OCI-LY7 (cell line): ENCODE results near the gene SMNDC1. TPM values are rescaled to one million over a fixed set of nuclear protein-coding genes. Genes with fewer than 3 reads are reported as not detected.

Source experiments
- BruUV-seq: library from RNA; stranded (reverse); fragments of 400-500 nt; replicated peaks from 2 replicates; lab custom pipeline; 2021; lab: Mats Ljungman, UMichigan
- CTCF ChIA-PET: fragments of 300-600 bp; sonication (Branson Sonifier 250); formaldehyde crosslinking; loops from one replicate; lab custom pipeline; 2022; ENCODE audit warnings: antibody characterized with exemption; ENCODE audit not compliant: unreplicated experiment; lab: Charles Lee
- POLR2A ChIA-PET: fragments of 300-600 bp; sonication (Branson Sonifier 250); formaldehyde crosslinking; loops from one replicate; lab custom pipeline; 2022; ENCODE audit warnings: antibody characterized with exemption; lab: Charles Lee
- DNase-seq: peaks from one replicate; pipeline ENCODE4 v3.0.0-alpha.2; 2015; ENCODE audit warnings: low spot score
- H2AFZ ChIP-seq: fragments of 200-600 bp; sonication (generic), shearing (Covaris generic); 2 replicates; pipeline ENCODE4 v1.6.1; 2014; ENCODE audit warnings: mild to moderate bottlenecking, antibody characterized with exemption, low read length, moderate library complexity
- H3K27ac ChIP-seq: fragments of 200-600 bp; sonication (generic); 2 replicates; pipeline ENCODE4 v1.5.1; 2014; ENCODE audit warnings: mixed run types, low read depth, mild to moderate bottlenecking, moderate library complexity, low read length, inconsistent platforms; ENCODE audit not compliant: poor library complexity, severe bottlenecking
- H3K36me3 ChIP-seq: fragments of 200-600 bp; sonication (generic); 2 replicates; pipeline ENCODE4 v1.6.1; 2014; ENCODE audit warnings: mild to moderate bottlenecking, antibody characterized with exemption, low read length, moderate library complexity, mixed read lengths; ENCODE audit not compliant: insufficient read depth
- H3K4me1 ChIP-seq: fragments of 200-600 bp; sonication (generic); 2 replicates; pipeline ENCODE4 v1.5.1; 2014; ENCODE audit warnings: mild to moderate bottlenecking, low read length; ENCODE audit not compliant: insufficient read depth, poor library complexity, severe bottlenecking
- H3K4me2 ChIP-seq: fragments of 200-600 bp; sonication (generic); 2 replicates; pipeline ENCODE4 v1.6.1; 2014; ENCODE audit warnings: mild to moderate bottlenecking, low read length
- H3K4me3 ChIP-seq: fragments of 200-600 bp; sonication (generic); 2 replicates; pipeline ENCODE4 v1.5.1; 2014; ENCODE audit warnings: mild to moderate bottlenecking, low read depth, low read length; ENCODE audit not compliant: poor library complexity, severe bottlenecking
- H3K79me2 ChIP-seq: fragments of 200-600 bp; sonication (generic); 2 replicates; pipeline ENCODE4 v1.6.1; 2016; ENCODE audit warnings: low read depth, mild to moderate bottlenecking, low read length, moderate library complexity, mixed read lengths; ENCODE audit not compliant: insufficient read depth
- H3K9me2 ChIP-seq: fragments of 200-600 bp; sonication (generic); 2 replicates; pipeline ENCODE4 v1.6.1; 2016; ENCODE audit warnings: mild to moderate bottlenecking, low read length, mixed read lengths; ENCODE audit not compliant: insufficient read depth
- H3K9me3 ChIP-seq: fragments of 200-600 bp; sonication (generic); 2 replicates; pipeline ENCODE4 v1.6.1; 2014; ENCODE audit warnings: mild to moderate bottlenecking, mixed run types, low read length, mixed read lengths
- H4K20me1 ChIP-seq: fragments of 200-600 bp; sonication (generic); 2 replicates; pipeline ENCODE4 v1.6.1; 2014; ENCODE audit warnings: mild to moderate bottlenecking, antibody characterized with exemption, low read length, moderate library complexity, mixed read lengths; ENCODE audit not compliant: insufficient read depth
- CTCF ChIP-seq: fragments of 200-600 bp; sonication (generic); conservative IDR thresholded peaks from 2 replicates; pipeline ENCODE4 v1.5.1; 2014; ENCODE audit warnings: mild to moderate bottlenecking, antibody characterized with exemption, low read length, moderate library complexity, mixed read lengths
- EZH2phosphoT487 ChIP-seq: fragments of 200-600 bp; sonication (generic); IDR thresholded peaks from 2 replicates; pipeline ENCODE4 v1.6.1; 2018; ENCODE audit warnings: low read depth, borderline replicate concordance, mild to moderate bottlenecking, mixed run types, antibody characterized with exemption, low read length, moderate library complexity, mixed read lengths
- intact Hi-C: fragments of 100-400 bp; cut with micrococcal nuclease; formaldehyde crosslinking; loops from one replicate; pipeline ENCODE4 v1.10.0; 2022; ENCODE audit not compliant: unreplicated experiment
- total RNA-seq, 2 experiments: library from RNA; depleted of rRNA in 1 of 2; stranded (reverse); fragments of >200 nt in 1 of 2; shearing (Covaris generic) in 1 of 2; gene quantifications; 2 replicates each; pipeline ENCODE4 v1.2.3, GENCODE V29; 2014 to 2022

SMNDC1 gene
- total RNA-seq, 2 experiments from 2014 or later, result 10.0 to 52.4 TPM

GRCh38 chr10:110307805-110308204, 3.1 kb upstream of the SMNDC1 start:
- no peak for DNase-seq
- ChIA-PET CTCF (interaction anchor here (0.8 kb wide), 1 partner anchor 46 kb away, joined by 3 read pairs; no protein-coding TSS in a partner anchor), POLR2A (interaction anchor here (0.5 to 2.1 kb wide), 7 partner anchors 13 to 306 kb away, joined by 3 to 8 read pairs (median 3); no protein-coding TSS in a partner anchor)
- H3K4me1 ChIP-seq, result peaks cover 52% of the 10 kb centered on the region
- no peaks in the 10 kb centered on the region for H3K9me3 ChIP-seq
- no peak overlapping the region for H3K4me3 ChIP-seq
- no TSS peak for BruUV-seq
- H4K20me1 ChIP-seq, result peaks cover 14% of the 10 kb centered on the region
- peak overlapping the region; percentile 18; the same call in 1 of the 2 replicates for H2AFZ ChIP-seq
- intact Hi-C loops, result loop anchor here (5.0 to 10.0 kb wide), 3 partner anchors 364 to 607 kb away; partner anchors contain the start of genes BBIP1 and SHOC2
- H3K79me2 ChIP-seq, result peaks cover 19% of the 10 kb centered on the region
- H3K27ac ChIP-seq, result no peak overlapping the region
- no peak overlapping the region for H3K4me2 ChIP-seq
- peaks cover 11% of the 10 kb centered on the region for H3K36me3 ChIP-seq
- no peaks in the 10 kb centered on the region for H3K9me2 ChIP-seq
- TF ChIP-seq CTCF (no peak), EZH2phosphoT487 (no peak)

DNA sequence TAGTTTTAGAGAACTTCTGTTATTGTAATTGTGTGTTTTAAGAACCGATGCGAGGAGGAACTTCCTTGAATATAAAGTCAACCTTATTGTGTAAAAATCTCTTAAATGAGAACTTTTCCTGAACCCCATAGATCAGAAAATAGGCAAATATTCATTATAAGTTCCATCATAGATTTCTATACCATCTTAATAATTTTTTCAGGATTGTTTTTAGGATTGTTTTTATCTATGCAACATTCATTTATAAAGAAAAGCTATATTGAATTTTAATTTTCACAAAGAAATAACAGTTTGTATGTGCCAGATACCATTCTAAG, 1.7 kb upstream of the SMNDC1 start:
- CTCF ChIA-PET, result interaction anchor here (0.7 to 1.2 kb wide), 3 partner anchors 10 to 242 kb away, joined by 3 to 5 read pairs (median 3); no protein-coding TSS in a partner anchor
- no TSS peak for BruUV-seq
- H3K4me1 ChIP-seq, result peaks cover 58% of the 10 kb centered on the region
- POLR2A ChIA-PET, result interaction anchor here (0.7 to 1.3 kb wide), 12 partner anchors 27 to 367 kb away, joined by 3 to 7 read pairs (median 3); partner anchors contain the start of gene SMC3
- H3K4me3 ChIP-seq, result peak overlapping the region; percentile 37
- peak overlapping the region; percentile 78 for H3K4me2 ChIP-seq
- H4K20me1 ChIP-seq, result peaks cover 28% of the 10 kb centered on the region
- H3K9me3 ChIP-seq, result no peaks in the 10 kb centered on the region
- H3K79me2 ChIP-seq, result peaks cover 33% of the 10 kb centered on the region
- H3K27ac ChIP-seq, result no peak overlapping the region
- TF ChIP-seq EZH2phosphoT487 (no peak), CTCF (no peak; the same call in 1 of the 2 replicates)
- no peaks in the 10 kb centered on the region for H3K9me2 ChIP-seq
- H2AFZ ChIP-seq, result peak overlapping the region; percentile 87
- DNase-seq, result no peak
- peaks cover 25% of the 10 kb centered on the region for H3K36me3 ChIP-seq
- intact Hi-C loops, result loop anchor here (1.0 to 10.0 kb wide), 5 partner anchors 242 to 608 kb away; partner anchors contain the start of genes BBIP1 and SHOC2

GRCh38 chr10:110305767-110306451, 1.2 kb upstream of the SMNDC1 start:
- POLR2A ChIA-PET, result interaction anchor here (0.7 to 1.7 kb wide), 21 partner anchors 9 to 352 kb away, joined by 3 to 18 read pairs (median 4); partner anchors contain the start of gene SMC3
- TF ChIP-seq CTCF (peak; percentile 95), EZH2phosphoT487 (no peak)
- Histone ChIP-seq H2AFZ (peak overlapping the region; percentile 87), H3K4me3 (peak overlapping the region; percentile 37), H3K9me2 (no peaks in the 10 kb centered on the region), H3K27ac (peak overlapping the region; percentile 69), H3K4me1 (peaks cover 53% of the 10 kb centered on the region), H3K79me2 (peaks cover 38% of the 10 kb centered on the region), H4K20me1 (peaks cover 31% of the 10 kb centered on the region), H3K36me3 (peaks cover 30% of the 10 kb centered on the region), H3K9me3 (no peaks in the 10 kb centered on the region), H3K4me2 (peak overlapping the region; percentile 78)
- intact Hi-C loops, result loop anchor here (1.0 to 10.0 kb wide), 6 partner anchors 99 to 609 kb away; partner anchors contain the start of genes BBIP1, MXI1 and SHOC2
- CTCF ChIA-PET, result interaction anchor here (1.1 kb wide), 1 partner anchor 241 kb away, joined by 6 read pairs; no protein-coding TSS in a partner anchor
- no TSS peak for BruUV-seq
- peak; percentile 86 for DNase-seq
